ENCODE results near the gene DUSP16. TPM values are rescaled to one million over a fixed set of nuclear protein-coding genes. Genes with fewer than 3 reads are reported as not detected.

Gene DUSP16
- total and polyA plus RNA-seq, 2 of the 8 experiments (the other 6 are each of a cell fraction or from before 2014, with no cell fraction given), result 31.6 to 55.9 TPM

- Histone ChIP-seq H3K4ac (replicated peaks; ENCODE audit: insufficient read length, low read depth, low read length) (no peak overlapping the region), H2BK120ac (replicated peaks; ENCODE audit: low read depth, low read length) (no peak overlapping the region), H4K5ac (ENCODE audit: insufficient read length, low read depth, low read length) (no peak overlapping the region), H2BK12ac (ENCODE audit: low read depth, low read length) (no peak overlapping the region), H3K4me2 (ENCODE audit: insufficient read depth in 1 of 2, low read depth in 2 of 2, low read length in 2 of 2) (no peak overlapping the region), H3K4me1 (replicated peaks in 1 of 4; ENCODE audit: control insufficient read depth in 3 of 4, insufficient read depth in 4 of 4, low read length in 3 of 4) (peaks cover 0 to 17% (median 2%) of the 10 kb centered on the region in 4 experiments; a peak in 2 of 7 replicates), H3K9ac (replicated peaks in 1 of 4; ENCODE audit: extremely low read depth in 1 of 4, low read depth in 3 of 4, low read length in 3 of 4) (no peak overlapping the region), H3K79me2 (ENCODE audit: control insufficient read depth in 1 of 2, insufficient read depth in 2 of 2, low read length in 2 of 2) (peaks cover 0 to 88% of the 10 kb centered on the region in 2 experiments; a peak in 3 of 4 replicates), H2BK20ac (ENCODE audit: low read length) (no peak overlapping the region), H2BK15ac (ENCODE audit: low read length) (no peak overlapping the region), H3K36me3 (ENCODE audit: control insufficient read depth in 2 of 4, insufficient read depth in 4 of 4, low read length in 3 of 4) (peaks cover 0 to 6% (median 0%) of the 10 kb centered on the region in 4 experiments; a peak in 2 of 8 replicates), H4K20me1 (replicated peaks in 1 of 2; ENCODE audit: control insufficient read depth in 1 of 2, insufficient read depth in 2 of 2, low read length in 2 of 2) (peaks cover 5 to 6% of the 10 kb centered on the region in 2 experiments), H3K23me2 (ENCODE audit: low read depth, low read length) (no peaks in the 10 kb centered on the region), H3K18ac (ENCODE audit: extremely low read depth, low read length) (no peak overlapping the region), H2AFZ (ENCODE audit: low read length) (no peak overlapping the region), H3K14ac (ENCODE audit: insufficient read length) (no peak overlapping the region), H3K4me3 (ENCODE audit: extremely low read depth in 1 of 4, insufficient read depth in 2 of 4, low read depth in 3 of 4, low read length in 4 of 4) (no peak overlapping the region), H4K91ac (replicated peaks; ENCODE audit: insufficient read length, low read length) (no peak overlapping the region), H3K27ac (ENCODE audit: low read depth, low read length) (no peak overlapping the region), H3K56ac (replicated peaks; ENCODE audit: insufficient read length, low read depth, low read length) (no peak overlapping the region), H4K8ac (ENCODE audit: extremely low read depth, insufficient read depth, low read length) (no peak overlapping the region), H2BK5ac (ENCODE audit: low read depth, low read length) (no peak overlapping the region), H3K23ac (ENCODE audit: insufficient read length) (no peak overlapping the region), H2AK5ac (ENCODE audit: low read depth, low read length) (no peak overlapping the region), H3K79me1 (ENCODE audit: low read depth, low read length) (no peaks in the 10 kb centered on the region; the same call in 1 of the 2 replicates), H3K27me3 (replicated peaks in 1 of 4; ENCODE audit: control insufficient read depth in 3 of 4, extremely low read depth in 1 of 4, insufficient read depth in 3 of 4, low read length in 3 of 4) (no peaks in the 10 kb centered on the region), H3K9me3 (ENCODE audit: insufficient read depth in 2 of 2, low read depth in 1 of 2, low read length in 1 of 2) (no peaks in the 10 kb centered on the region)
- POLR2A ChIA-PET (ENCODE audit: partially characterized antibody), result interaction anchor here (2.4 kb wide), 1 partner anchor 11 kb away, joined by 16 read pairs; no protein-coding TSS in a partner anchor
- DNase-seq (ENCODE audit: low read depth in 1 of 2, low spot score in 2 of 2), result no peak
- 98% methylated on average over 2 of the region's 2 CpGs; no CpG with 5 or more reads in 1 of the 2 experiments for WGBS, 2 experiments (ENCODE audit: extremely low coverage in 1 of 2, insufficient coverage in 1 of 2, insufficient read length in 1 of 2, insufficient replicate concordance in 2 of 2, low coverage in 1 of 2, low lambda C conversion rate in 2 of 2, missing lambda C conversion rate in 1 of 2)
- CTCF ChIA-PET (ENCODE audit: partially characterized antibody), result interaction anchor here (0.8 to 2.0 kb wide), 5 partner anchors 10 to 145 kb away, joined by 3 to 5 read pairs (median 3); no protein-coding TSS in a partner anchor
- no peak for FAIRE-seq
- TF ChIP-seq, protein P1, sequence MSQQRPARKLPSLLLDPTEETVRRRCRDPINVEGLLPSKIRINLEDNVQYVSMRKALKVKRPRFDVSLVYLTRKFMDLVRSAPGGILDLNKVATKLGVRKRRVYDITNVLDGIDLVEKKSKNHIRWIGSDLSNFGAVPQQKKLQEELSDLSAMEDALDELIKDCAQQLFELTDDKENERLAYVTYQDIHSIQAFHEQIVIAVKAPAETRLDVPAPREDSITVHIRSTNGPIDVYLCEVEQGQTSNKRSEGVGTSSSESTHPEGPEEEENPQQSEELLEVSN (IDR thresholded peaks at IDR 0.05), result no peak
- TF ChIP-seq, protein P2, sequence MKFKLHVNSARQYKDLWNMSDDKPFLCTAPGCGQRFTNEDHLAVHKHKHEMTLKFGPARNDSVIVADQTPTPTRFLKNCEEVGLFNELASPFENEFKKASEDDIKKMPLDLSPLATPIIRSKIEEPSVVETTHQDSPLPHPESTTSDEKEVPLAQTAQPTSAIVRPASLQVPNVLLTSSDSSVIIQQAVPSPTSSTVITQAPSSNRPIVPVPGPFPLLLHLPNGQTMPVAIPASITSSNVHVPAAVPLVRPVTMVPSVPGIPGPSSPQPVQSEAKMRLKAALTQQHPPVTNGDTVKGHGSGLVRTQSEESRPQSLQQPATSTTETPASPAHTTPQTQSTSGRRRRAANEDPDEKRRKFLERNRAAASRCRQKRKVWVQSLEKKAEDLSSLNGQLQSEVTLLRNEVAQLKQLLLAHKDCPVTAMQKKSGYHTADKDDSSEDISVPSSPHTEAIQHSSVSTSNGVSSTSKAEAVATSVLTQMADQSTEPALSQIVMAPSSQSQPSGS (IDR thresholded peaks at IDR 0.05; ENCODE audit: low read length), result no peak
- no peak for TF ChIP-seq BRCA1 (IDR thresholded peaks at IDR 0.05; ENCODE audit: low read depth, low read length)
- no peak for TF ChIP-seq POLR2AphosphoS5 (IDR thresholded peaks at IDR 0.05; ENCODE audit: low read depth, low read length)
- TF ChIP-seq CTCF (IDR thresholded peaks at IDR 0.05; ENCODE audit: control extremely low read depth in 1 of 3, insufficient read depth in 1 of 3, low read depth in 1 of 3, low read length in 3 of 3), result no peak
- TF ChIP-seq SUZ12 (IDR thresholded peaks at IDR 0.05; ENCODE audit: low read length), result no peak
- TF ChIP-seq TCF12 (IDR thresholded peaks at IDR 0.05; ENCODE audit: low read depth, low read length), result no peak
- TF ChIP-seq POU5F1 (IDR thresholded peaks at IDR 0.05; ENCODE audit: low read depth, low read length), result no peak
- no peak for TF ChIP-seq SRF (IDR thresholded peaks at IDR 0.05; ENCODE audit: low read depth, low read length)
Measured at GRCh38 chr12:12510141-12510540, 52.5 kb downstream of the DUSP16 start.
